SK-N-SH (cell line): Measurements from ENCODE around the gene PALS2. TPM values are rescaled to one million over a fixed set of nuclear protein-coding genes. Genes with fewer than 3 reads are reported as not detected.

Experiments
- CTCF ChIA-PET: fragments of 300-600, 350-600 bp; formaldehyde crosslinking; extraction: SDS; loops from one replicate; lab custom pipeline; 2021; lab: Yijun Ruan, JAX
- POLR2A ChIA-PET: fragments of 350-600 bp; sonication (Branson Sonifier 250); formaldehyde crosslinking; extraction: SDS; loops from one replicate; lab custom pipeline; 2020; ENCODE audit warnings: antibody characterized with exemption, inconsistent platforms; lab: Yijun Ruan, JAX
- DNase-seq: peaks from one replicate; pipeline ENCODE4 v3.0.0; 2012
- H2AFZ ChIP-seq: fragments of 200-600 bp; sonication (generic); 2 replicates; pipeline ENCODE4 v1.8.1; 2016; ENCODE audit warnings: antibody characterized with exemption, mild to moderate bottlenecking, low read depth
- H3F3A ChIP-seq: fragments of 200-600 bp; sonication (generic); replicated peaks from 2 replicates; pipeline ENCODE3; 2016; ENCODE audit warnings: antibody characterized with exemption, mild to moderate bottlenecking; ENCODE audit not compliant: insufficient read depth
- H3K27ac ChIP-seq, 2 experiments: fragments of 200-500 bp in 1 of 2; fragments of 200-600 bp in 1 of 2; sonication (Bioruptor generic) in 1 of 2; sonication (generic), shearing (Covaris generic) in 1 of 2; 2 replicates each; pipeline versions ENCODE4 v1.5.1 to v1.6.1; 2014 to 2016; ENCODE audit warnings: low read depth in 2 of 2, inconsistent platforms in 1 of 2, low read length in 1 of 2, mild to moderate bottlenecking in 1 of 2, mixed read lengths in 1 of 2
- H3K27me3 ChIP-seq: fragments of 200-600 bp; sonication (generic), shearing (Covaris generic); 2 replicates; pipeline ENCODE4 v1.6.1; 2016; ENCODE audit warnings: mixed run types; ENCODE audit not compliant: insufficient read depth
- H3K36me3 ChIP-seq, 2 experiments: fragments of 200-500 bp in 1 of 2; fragments of 200-600 bp in 1 of 2; sonication (Bioruptor generic) in 1 of 2; sonication (generic) in 1 of 2; replicated peaks in 1 of 2; 2 replicates each; pipeline versions ENCODE3 to v1.5.1; 2014 to 2016; ENCODE audit warnings: low read length in 1 of 2, mild to moderate bottlenecking in 1 of 2; ENCODE audit not compliant: insufficient read depth in 2 of 2, control insufficient read depth in 1 of 2
- H3K4me1 ChIP-seq, 2 experiments: fragments of 200-500 bp in 1 of 2; fragments of 200-600 bp in 1 of 2; sonication (Bioruptor generic) in 1 of 2; sonication (generic), shearing (Covaris generic) in 1 of 2; 2 replicates each; pipeline versions ENCODE4 v1.5.1 to v1.6.1; 2014 to 2016; ENCODE audit warnings: low read depth in 1 of 2, low read length in 1 of 2, mixed run types in 1 of 2; ENCODE audit not compliant: insufficient read depth in 2 of 2, control insufficient read depth in 1 of 2
- H3K4me2 ChIP-seq: fragments of 200-600 bp; sonication (generic), shearing (Covaris generic); 2 replicates; pipeline ENCODE4 v1.6.1; 2017; ENCODE audit warnings: mixed run types
- H3K4me3 ChIP-seq, 2 experiments: fragments of 200-500 bp in 1 of 2; fragments of 200-600 bp in 1 of 2; sonication (Bioruptor generic) in 1 of 2; sonication (generic), shearing (Covaris generic) in 1 of 2; 2 replicates each; pipeline versions ENCODE4 v1.5.1 to v1.8.1; 2014 to 2016; ENCODE audit warnings: low read depth in 2 of 2, inconsistent platforms in 1 of 2, low read length in 1 of 2, mild to moderate bottlenecking in 1 of 2, mixed read lengths in 1 of 2, moderate library complexity in 1 of 2
- H3K79me2 ChIP-seq: fragments of 200-600 bp; sonication (generic); 2 replicates; pipeline ENCODE4 v1.8.1; 2017; ENCODE audit warnings: mild to moderate bottlenecking; ENCODE audit not compliant: insufficient read depth
- H3K9ac ChIP-seq: fragments of 200-600 bp; sonication (generic); 2 replicates; pipeline ENCODE4 v1.6.1; 2017; ENCODE audit warnings: mixed run types
- H3K9me2 ChIP-seq: fragments of 200-600 bp; sonication (generic); 2 replicates; pipeline ENCODE4 v1.6.1; 2017; ENCODE audit warnings: mixed run types
- H3K9me3 ChIP-seq: fragments of 200-600 bp; sonication (generic); 2 replicates; pipeline ENCODE4 v1.6.1; 2017; ENCODE audit warnings: mixed run types, mild to moderate bottlenecking, moderate library complexity
- H4K20me1 ChIP-seq: fragments of 200-600 bp; sonication (generic); 2 replicates; pipeline ENCODE4 v1.6.1; 2017; ENCODE audit warnings: mild to moderate bottlenecking, mixed run types; ENCODE audit not compliant: insufficient read depth
- ELF1 ChIP-seq: IDR thresholded peaks from 2 replicates; pipeline ENCODE4 v1.4.0; 2012
- EP300 ChIP-seq, 2 experiments: IDR thresholded peaks; 2 replicates each; pipeline versions ENCODE4 v1.4.0 to v1.6.1; 2012; ENCODE audit warnings: borderline replicate concordance in 1 of 2, low read depth in 1 of 2, low read length in 1 of 2
- FOXJ3 ChIP-seq: sonication (generic); formaldehyde crosslinking; IDR thresholded peaks from 2 replicates; pipeline ENCODE4 v1.5.1; 2020; ENCODE audit warnings: mild to moderate bottlenecking, missing genetic modification reagents
- GATA2 ChIP-seq: sonication (generic); formaldehyde crosslinking; IDR thresholded peaks from 2 replicates; pipeline ENCODE4 v1.5.0; 2020; ENCODE audit warnings: mild to moderate bottlenecking, missing genetic modification reagents
- MEF2A ChIP-seq: IDR thresholded peaks from 2 replicates; pipeline ENCODE4 v1.4.0; 2012; ENCODE audit warnings: low read depth, borderline replicate concordance
- NRF1 ChIP-seq: IDR thresholded peaks from 2 replicates; pipeline ENCODE4 v1.6.1; 2012; ENCODE audit warnings: low read depth, mild to moderate bottlenecking, low read length
- RXRA ChIP-seq: IDR thresholded peaks from 2 replicates; pipeline ENCODE4 v1.4.0; 2012; ENCODE audit warnings: low read depth, mild to moderate bottlenecking, borderline replicate concordance
- SMC3 ChIP-seq: IDR thresholded peaks from 2 replicates; pipeline ENCODE4 v1.6.1; 2012; ENCODE audit warnings: low read depth, low read length, improper control_type of control experiment
- TAF1 ChIP-seq: IDR thresholded peaks from 2 replicates; pipeline ENCODE4 v1.6.1; 2012; ENCODE audit warnings: low read depth, mild to moderate bottlenecking, low read length, moderate library complexity, borderline replicate concordance
- TCF12 ChIP-seq: IDR thresholded peaks from 2 replicates; pipeline ENCODE4 v1.4.0; 2012
- WGBS: methylation state at CpG from one replicate; pipeline ENCODE4 v1.1.6; 2017; ENCODE audit warnings: low lambda C conversion rate; 5-methylcytosine and 5-hydroxymethylcytosine counted together
- polyA plus RNA-seq, 3 experiments: library from polyadenylated mRNA; depleted of rRNA; stranded (reverse); fragments of >200 nt; gene quantifications; 2 replicates each; pipeline ENCODE4 v1.2.3, GENCODE V29; 2012
- TF ChIP-seq, protein P1 (sequence below): IDR thresholded peaks from 2 replicates; pipeline ENCODE4; 2012
- TF ChIP-seq, protein P2 (sequence below): IDR thresholded peaks from 2 replicates; pipeline ENCODE4 v1.6.1; 2012; ENCODE audit warnings: mild to moderate bottlenecking, low read depth, low read length, moderate library complexity
- TF ChIP-seq, protein P3 (sequence below): IDR thresholded peaks from 2 replicates; pipeline ENCODE4 v1.4.0; 2012; ENCODE audit warnings: low read depth, borderline replicate concordance
- TF ChIP-seq, protein P4 (sequence below): fragments of 200-600 bp; sonication (generic); IDR thresholded peaks from 2 replicates; pipeline ENCODE4 v1.6.1; 2017; ENCODE audit warnings: antibody characterized with exemption, mild to moderate bottlenecking, moderate library complexity
- TF ChIP-seq, protein P5 (sequence below): fragments of 150-350 bp; IDR thresholded peaks from 2 replicates; pipeline ENCODE4 v1.6.1; 2016; ENCODE audit warnings: mild to moderate bottlenecking, low read depth, low read length

PALS2 gene
- polyA plus RNA-seq, 1 of the 3 experiments (the other 2 are of a cell fraction) = 6.9 TPM

DNA sequence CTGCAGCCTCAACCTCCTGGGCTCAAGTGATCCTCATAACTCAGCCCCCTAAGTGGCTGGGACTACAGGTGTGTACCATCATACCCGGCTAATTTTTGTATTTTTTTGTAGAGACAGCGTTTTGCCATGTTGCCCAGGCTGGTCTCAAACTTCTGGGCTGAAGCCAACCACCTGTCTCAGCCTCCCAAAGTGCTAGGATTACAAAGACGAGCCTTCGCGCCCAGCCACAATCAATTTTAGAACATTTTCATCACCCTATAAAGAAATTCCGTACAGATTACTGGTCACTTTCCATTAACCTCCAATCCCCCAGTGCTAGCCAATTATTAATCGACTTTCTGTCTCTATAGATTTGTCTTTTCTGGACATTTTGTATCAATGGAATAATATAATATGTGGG, 32.3 kb upstream of the PALS2 start:
- Histone ChIP-seq H4K20me1 (no peaks in the 10 kb centered on the region), H3K4me1 (no peaks in the 10 kb centered on the region), H3K4me3 (no peak overlapping the region), H3K79me2 (no peaks in the 10 kb centered on the region), H3F3A (no peaks in the 10 kb centered on the region), H3K9ac (no peak overlapping the region), H3K4me2 (no peak overlapping the region), H3K27ac (no peak overlapping the region), H3K9me2 (no peaks in the 10 kb centered on the region), H3K36me3 (no peaks in the 10 kb centered on the region), H3K9me3 (no peaks in the 10 kb centered on the region), H3K27me3 (no peaks in the 10 kb centered on the region), H2AFZ (no peak overlapping the region)
- DNase-seq = no peak
- TF ChIP-seq EP300 (IDR thresholded peaks at IDR 0.05; ENCODE audit: borderline replicate concordance in 1 of 2, low read depth in 1 of 2, low read length in 1 of 2) (no peak), MEF2A (no peak), TCF12 (no peak), TAF1 (no peak), SMC3 (no peak), ELF1 (no peak)
- TF ChIP-seq, protein P1, sequence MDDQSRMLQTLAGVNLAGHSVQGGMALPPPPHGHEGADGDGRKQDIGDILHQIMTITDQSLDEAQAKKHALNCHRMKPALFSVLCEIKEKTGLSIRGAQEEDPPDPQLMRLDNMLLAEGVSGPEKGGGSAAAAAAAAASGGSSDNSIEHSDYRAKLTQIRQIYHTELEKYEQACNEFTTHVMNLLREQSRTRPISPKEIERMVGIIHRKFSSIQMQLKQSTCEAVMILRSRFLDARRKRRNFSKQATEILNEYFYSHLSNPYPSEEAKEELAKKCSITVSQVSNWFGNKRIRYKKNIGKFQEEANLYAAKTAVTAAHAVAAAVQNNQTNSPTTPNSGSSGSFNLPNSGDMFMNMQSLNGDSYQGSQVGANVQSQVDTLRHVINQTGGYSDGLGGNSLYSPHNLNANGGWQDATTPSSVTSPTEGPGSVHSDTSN = no peak
- TF ChIP-seq, protein P2, sequence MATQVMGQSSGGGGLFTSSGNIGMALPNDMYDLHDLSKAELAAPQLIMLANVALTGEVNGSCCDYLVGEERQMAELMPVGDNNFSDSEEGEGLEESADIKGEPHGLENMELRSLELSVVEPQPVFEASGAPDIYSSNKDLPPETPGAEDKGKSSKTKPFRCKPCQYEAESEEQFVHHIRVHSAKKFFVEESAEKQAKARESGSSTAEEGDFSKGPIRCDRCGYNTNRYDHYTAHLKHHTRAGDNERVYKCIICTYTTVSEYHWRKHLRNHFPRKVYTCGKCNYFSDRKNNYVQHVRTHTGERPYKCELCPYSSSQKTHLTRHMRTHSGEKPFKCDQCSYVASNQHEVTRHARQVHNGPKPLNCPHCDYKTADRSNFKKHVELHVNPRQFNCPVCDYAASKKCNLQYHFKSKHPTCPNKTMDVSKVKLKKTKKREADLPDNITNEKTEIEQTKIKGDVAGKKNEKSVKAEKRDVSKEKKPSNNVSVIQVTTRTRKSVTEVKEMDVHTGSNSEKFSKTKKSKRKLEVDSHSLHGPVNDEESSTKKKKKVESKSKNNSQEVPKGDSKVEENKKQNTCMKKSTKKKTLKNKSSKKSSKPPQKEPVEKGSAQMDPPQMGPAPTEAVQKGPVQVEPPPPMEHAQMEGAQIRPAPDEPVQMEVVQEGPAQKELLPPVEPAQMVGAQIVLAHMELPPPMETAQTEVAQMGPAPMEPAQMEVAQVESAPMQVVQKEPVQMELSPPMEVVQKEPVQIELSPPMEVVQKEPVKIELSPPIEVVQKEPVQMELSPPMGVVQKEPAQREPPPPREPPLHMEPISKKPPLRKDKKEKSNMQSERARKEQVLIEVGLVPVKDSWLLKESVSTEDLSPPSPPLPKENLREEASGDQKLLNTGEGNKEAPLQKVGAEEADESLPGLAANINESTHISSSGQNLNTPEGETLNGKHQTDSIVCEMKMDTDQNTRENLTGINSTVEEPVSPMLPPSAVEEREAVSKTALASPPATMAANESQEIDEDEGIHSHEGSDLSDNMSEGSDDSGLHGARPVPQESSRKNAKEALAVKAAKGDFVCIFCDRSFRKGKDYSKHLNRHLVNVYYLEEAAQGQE = no peak
- POLR2A ChIA-PET = no interaction called here
- 42% methylated on average over 7 of the region's 7 CpGs for WGBS
- CTCF ChIA-PET = no interaction called here

DNA sequence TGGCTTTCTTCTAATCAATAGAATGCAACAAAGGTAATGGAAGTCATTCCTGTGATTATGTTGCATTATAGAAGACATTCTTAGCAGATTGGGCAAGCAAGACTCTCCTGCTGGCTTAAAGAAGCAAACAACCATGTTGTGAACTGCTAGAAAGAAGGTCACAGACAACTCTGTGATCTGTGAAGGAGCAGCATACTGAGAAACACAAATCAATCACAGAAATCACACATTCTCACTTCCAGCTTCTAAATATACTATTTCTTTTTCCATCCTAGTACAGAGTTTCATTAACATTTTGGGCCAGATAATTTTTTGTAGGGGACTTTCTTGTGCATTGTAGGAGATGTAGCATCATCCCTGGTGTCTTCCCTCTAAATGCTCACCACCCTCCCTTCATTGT, 28.0 kb upstream of the PALS2 start:
- H3K4me2 ChIP-seq = no peak overlapping the region
- no peaks in the 10 kb centered on the region for H3K36me3 ChIP-seq
- H3K9me2 ChIP-seq = no peaks in the 10 kb centered on the region
- no peaks in the 10 kb centered on the region; a peak in 2 of 4 replicates for H3K4me1 ChIP-seq
- TF ChIP-seq GATA2 (CRISPR knock-in tag) (no peak), NRF1 (no peak), SMC3 (no peak), RXRA (no peak), EP300 (IDR thresholded peaks at IDR 0.05; ENCODE audit: borderline replicate concordance in 1 of 2, low read depth in 1 of 2, low read length in 1 of 2) (no peak), MEF2A (no peak), FOXJ3 (CRISPR knock-in tag) (no peak)
- TF ChIP-seq, protein P3, sequence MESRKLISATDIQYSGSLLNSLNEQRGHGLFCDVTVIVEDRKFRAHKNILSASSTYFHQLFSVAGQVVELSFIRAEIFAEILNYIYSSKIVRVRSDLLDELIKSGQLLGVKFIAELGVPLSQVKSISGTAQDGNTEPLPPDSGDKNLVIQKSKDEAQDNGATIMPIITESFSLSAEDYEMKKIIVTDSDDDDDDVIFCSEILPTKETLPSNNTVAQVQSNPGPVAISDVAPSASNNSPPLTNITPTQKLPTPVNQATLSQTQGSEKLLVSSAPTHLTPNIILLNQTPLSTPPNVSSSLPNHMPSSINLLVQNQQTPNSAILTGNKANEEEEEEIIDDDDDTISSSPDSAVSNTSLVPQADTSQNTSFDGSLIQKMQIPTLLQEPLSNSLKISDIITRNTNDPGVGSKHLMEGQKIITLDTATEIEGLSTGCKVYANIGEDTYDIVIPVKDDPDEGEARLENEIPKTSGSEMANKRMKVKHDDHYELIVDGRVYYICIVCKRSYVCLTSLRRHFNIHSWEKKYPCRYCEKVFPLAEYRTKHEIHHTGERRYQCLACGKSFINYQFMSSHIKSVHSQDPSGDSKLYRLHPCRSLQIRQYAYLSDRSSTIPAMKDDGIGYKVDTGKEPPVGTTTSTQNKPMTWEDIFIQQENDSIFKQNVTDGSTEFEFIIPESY = no peak
- TF ChIP-seq, protein P4, sequence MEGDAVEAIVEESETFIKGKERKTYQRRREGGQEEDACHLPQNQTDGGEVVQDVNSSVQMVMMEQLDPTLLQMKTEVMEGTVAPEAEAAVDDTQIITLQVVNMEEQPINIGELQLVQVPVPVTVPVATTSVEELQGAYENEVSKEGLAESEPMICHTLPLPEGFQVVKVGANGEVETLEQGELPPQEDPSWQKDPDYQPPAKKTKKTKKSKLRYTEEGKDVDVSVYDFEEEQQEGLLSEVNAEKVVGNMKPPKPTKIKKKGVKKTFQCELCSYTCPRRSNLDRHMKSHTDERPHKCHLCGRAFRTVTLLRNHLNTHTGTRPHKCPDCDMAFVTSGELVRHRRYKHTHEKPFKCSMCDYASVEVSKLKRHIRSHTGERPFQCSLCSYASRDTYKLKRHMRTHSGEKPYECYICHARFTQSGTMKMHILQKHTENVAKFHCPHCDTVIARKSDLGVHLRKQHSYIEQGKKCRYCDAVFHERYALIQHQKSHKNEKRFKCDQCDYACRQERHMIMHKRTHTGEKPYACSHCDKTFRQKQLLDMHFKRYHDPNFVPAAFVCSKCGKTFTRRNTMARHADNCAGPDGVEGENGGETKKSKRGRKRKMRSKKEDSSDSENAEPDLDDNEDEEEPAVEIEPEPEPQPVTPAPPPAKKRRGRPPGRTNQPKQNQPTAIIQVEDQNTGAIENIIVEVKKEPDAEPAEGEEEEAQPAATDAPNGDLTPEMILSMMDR = no peak
- TF ChIP-seq, protein P5, sequence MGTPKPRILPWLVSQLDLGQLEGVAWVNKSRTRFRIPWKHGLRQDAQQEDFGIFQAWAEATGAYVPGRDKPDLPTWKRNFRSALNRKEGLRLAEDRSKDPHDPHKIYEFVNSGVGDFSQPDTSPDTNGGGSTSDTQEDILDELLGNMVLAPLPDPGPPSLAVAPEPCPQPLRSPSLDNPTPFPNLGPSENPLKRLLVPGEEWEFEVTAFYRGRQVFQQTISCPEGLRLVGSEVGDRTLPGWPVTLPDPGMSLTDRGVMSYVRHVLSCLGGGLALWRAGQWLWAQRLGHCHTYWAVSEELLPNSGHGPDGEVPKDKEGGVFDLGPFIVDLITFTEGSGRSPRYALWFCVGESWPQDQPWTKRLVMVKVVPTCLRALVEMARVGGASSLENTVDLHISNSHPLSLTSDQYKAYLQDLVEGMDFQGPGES = no peak
- TF ChIP-seq, all 33 proteins: peak for 0
- Histone ChIP-seq H3K9me3 (no peaks in the 10 kb centered on the region), H4K20me1 (no peaks in the 10 kb centered on the region), H3F3A (no peaks in the 10 kb centered on the region), H3K27ac (no peak overlapping the region), H3K27me3 (no peaks in the 10 kb centered on the region), H3K4me3 (no peak overlapping the region), H2AFZ (no peak overlapping the region), H3K9ac (no peak overlapping the region), H3K79me2 (no peaks in the 10 kb centered on the region)
- no peak for DNase-seq
- CTCF ChIA-PET = interaction anchor here (2.5 kb wide), 1 partner anchor 553 kb away, joined by 6 read pairs; no protein-coding TSS in a partner anchor
- POLR2A ChIA-PET = no interaction called here
